Hepatocyte (in vitro differentiated cells): ENCODE data around the gene FOXA1. TPM values are rescaled to one million over a fixed set of nuclear protein-coding genes. Genes with fewer than 3 reads are reported as not detected.

Experiments used
- DNase-seq: peaks from one replicate; pipeline ENCODE4 v3.0.0-alpha.2; 2016; ENCODE audit warnings: low spot score
- H2AFZ ChIP-seq: fragments of 200-600 bp; sonication (generic); 2 replicates; pipeline ENCODE4 v1.6.0; 2016; ENCODE audit warnings: antibody characterized with exemption, mild to moderate bottlenecking
- H3K27ac ChIP-seq: fragments of 200-600 bp; sonication (generic); 2 replicates; pipeline ENCODE4 v1.5.1; 2016; ENCODE audit warnings: mild to moderate bottlenecking
- H3K27me3 ChIP-seq: fragments of 200-600 bp; sonication (generic); 2 replicates; pipeline ENCODE4 v1.6.1; 2016
- H3K36me3 ChIP-seq: fragments of 200-600 bp; sonication (generic); replicated peaks from 2 replicates; pipeline ENCODE4 v1.5.1; 2016; ENCODE audit warnings: low read depth; ENCODE audit not compliant: insufficient read depth
- H3K4me1 ChIP-seq: fragments of 200-600 bp; sonication (generic); 2 replicates; pipeline ENCODE4 v1.5.1; 2016; ENCODE audit warnings: mild to moderate bottlenecking, moderate library complexity; ENCODE audit not compliant: insufficient read depth
- H3K4me2 ChIP-seq: fragments of 200-600 bp; sonication (generic); 2 replicates; pipeline ENCODE4 v1.6.0; 2016
- H3K4me3 ChIP-seq: fragments of 200-600 bp; sonication (generic); 2 replicates; pipeline ENCODE4 v1.5.1; 2016; ENCODE audit warnings: mild to moderate bottlenecking
- H3K79me2 ChIP-seq: fragments of 200-600 bp; sonication (generic); 2 replicates; pipeline ENCODE4 v1.6.0; 2017; ENCODE audit warnings: mild to moderate bottlenecking
- H3K9me2 ChIP-seq: fragments of 200-600 bp; sonication (generic); replicated peaks from 2 replicates; pipeline ENCODE4 v1.6.0; 2017; ENCODE audit warnings: mild to moderate bottlenecking; ENCODE audit not compliant: insufficient read depth
- H3K9me3 ChIP-seq: fragments of 200-600 bp; sonication (generic); 2 replicates; pipeline ENCODE4 v1.5.1; 2016; ENCODE audit warnings: low read depth, mild to moderate bottlenecking
- H4K20me1 ChIP-seq: fragments of 200-600 bp; sonication (generic); 2 replicates; pipeline ENCODE4 v1.6.0; 2016; ENCODE audit warnings: mild to moderate bottlenecking; ENCODE audit not compliant: insufficient read depth, poor library complexity, severe bottlenecking
- CTCF ChIP-seq: fragments of 200-600 bp; sonication (generic); IDR thresholded peaks from 2 replicates; pipeline ENCODE4 v1.5.1; 2016; ENCODE audit warnings: antibody characterized with exemption, mild to moderate bottlenecking; ENCODE audit not compliant: poor library complexity
- EZH2 ChIP-seq: fragments of 200-600 bp; sonication (generic); IDR thresholded peaks from 2 replicates; pipeline ENCODE4 v1.6.1; 2016; ENCODE audit warnings: antibody characterized with exemption, mild to moderate bottlenecking, borderline replicate concordance
- EZH2phosphoT487 ChIP-seq: fragments of 200-600 bp; sonication (generic); IDR thresholded peaks from one replicate; pipeline ENCODE4 v1.6.1; 2018; ENCODE audit warnings: antibody characterized with exemption, mild to moderate bottlenecking, low read depth, moderate library complexity; ENCODE audit not compliant: unreplicated experiment, severe bottlenecking
- whole genome bisulfite sequencing: methylation state at CpG from one replicate; pipeline ENCODE4 v1.1.6; 2016; ENCODE audit warnings: low lambda C conversion rate; ENCODE audit errors: missing lambda C conversion rate; 5-methylcytosine and 5-hydroxymethylcytosine counted together
- polyA plus RNA-seq: library from polyadenylated mRNA; unstranded; fragments of >200 nt; fragmentation: Nextera tagmentation; extraction: Ambion mirVana; gene quantifications from 2 replicates; pipeline ENCODE4 v1.2.1, GENCODE V29; 2016
- total RNA-seq: library from RNA; depleted of rRNA; stranded (reverse); fragments of >200 nt; gene quantifications from 2 replicates; pipeline ENCODE4 v1.2.3, GENCODE V29; 2014

FOXA1 gene
- total and polyA plus RNA-seq, 2 experiments from 2014 or later: 85.7 to 89.2 TPM

GRCh38 chr14:37603688-37604251 is 8.7 kb upstream of the FOXA1 start:
- 89% methylated on average over 9 of the region's 9 CpGs for WGBS
- TF ChIP-seq EZH2 (no peak), CTCF (no peak), EZH2phosphoT487 (no peak)
- H2AFZ ChIP-seq: no peak overlapping the region
- peaks cover 57% of the 10 kb centered on the region for H3K27me3 ChIP-seq
- peaks cover 11% of the 10 kb centered on the region for H3K4me1 ChIP-seq
- no peaks in the 10 kb centered on the region for H3K9me3 ChIP-seq
- H3K4me2 ChIP-seq: no peak overlapping the region
- H3K79me2 ChIP-seq: peaks cover 55% of the 10 kb centered on the region
- H3K9me2 ChIP-seq: no peaks in the 10 kb centered on the region
- H4K20me1 ChIP-seq: no peaks in the 10 kb centered on the region
- H3K4me3 ChIP-seq: no peak overlapping the region
- no peak overlapping the region for H3K27ac ChIP-seq
- no peak for DNase-seq
- no peaks in the 10 kb centered on the region for H3K36me3 ChIP-seq

DNA sequence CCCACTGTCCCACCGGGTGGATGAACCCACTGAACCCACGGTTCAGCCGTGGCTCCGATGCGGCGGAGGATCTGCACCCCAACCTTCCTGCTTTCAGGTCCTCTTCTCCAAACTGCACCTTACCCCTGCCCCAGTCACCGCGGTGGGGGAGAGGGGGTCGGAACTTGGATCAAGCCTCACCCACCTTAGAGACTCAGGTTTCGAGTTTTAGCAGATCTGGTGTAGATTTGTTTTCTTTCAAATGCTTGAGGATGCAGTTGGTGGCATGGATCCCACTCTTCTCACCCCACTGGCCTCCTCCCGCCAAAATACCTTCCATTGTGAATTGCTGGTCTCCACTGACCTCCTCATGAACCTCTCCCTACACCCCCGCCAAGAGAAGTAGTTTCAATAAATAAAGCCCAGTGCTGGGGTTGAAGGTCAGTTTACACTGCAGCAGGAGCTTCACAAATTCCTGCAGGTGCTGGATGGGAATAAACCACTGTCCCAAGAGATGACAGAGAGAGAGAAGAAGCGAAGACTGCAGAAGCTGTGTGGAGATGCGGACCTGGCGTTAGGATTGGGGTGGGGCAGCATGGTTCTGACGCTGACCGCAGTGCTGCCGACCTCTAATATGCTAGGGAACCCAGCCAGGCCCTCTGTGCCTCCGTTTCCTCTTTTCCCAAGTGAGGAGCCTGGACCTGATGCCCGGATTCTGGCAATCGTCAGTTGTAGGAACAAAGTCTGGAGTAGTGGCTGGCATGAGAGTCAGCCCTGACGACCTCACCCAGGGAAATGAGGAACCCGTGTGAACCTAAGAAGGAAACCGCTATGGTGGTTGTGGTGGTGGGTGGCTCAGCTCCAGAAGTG is 7.8 kb upstream of the FOXA1 start:
- Histone ChIP-seq H3K9me3 (no peaks in the 10 kb centered on the region), H3K79me2 (peaks cover 62% of the 10 kb centered on the region), H4K20me1 (no peaks in the 10 kb centered on the region), H2AFZ (no peak overlapping the region), H3K9me2 (no peaks in the 10 kb centered on the region), H3K27me3 (peaks cover 60% of the 10 kb centered on the region), H3K27ac (peak overlapping the region; percentile 10), H3K36me3 (no peaks in the 10 kb centered on the region), H3K4me2 (peak overlapping the region; percentile 47), H3K4me1 (peaks cover 15% of the 10 kb centered on the region), H3K4me3 (no peak overlapping the region)
- TF ChIP-seq EZH2phosphoT487: no peak
- TF ChIP-seq CTCF: no peak
- TF ChIP-seq EZH2: no peak
- WGBS: 77% methylated on average over 24 of the region's 24 CpGs
- DNase-seq: no peak

GRCh38 chr14:37601865-37602264 is 6.8 kb upstream of the FOXA1 start:
- no peaks in the 10 kb centered on the region for H3K36me3 ChIP-seq
- H3K9me3 ChIP-seq: no peaks in the 10 kb centered on the region
- no peak overlapping the region for H3K27ac ChIP-seq
- no peak overlapping the region for H3K4me3 ChIP-seq
- peaks cover 67% of the 10 kb centered on the region for H3K27me3 ChIP-seq
- no peak for DNase-seq
- H4K20me1 ChIP-seq: no peaks in the 10 kb centered on the region
- 77% methylated on average over 22 of the region's 22 CpGs for WGBS
- TF ChIP-seq EZH2: no peak
- no peak for TF ChIP-seq CTCF
- no peak for TF ChIP-seq EZH2phosphoT487
- no peaks in the 10 kb centered on the region for H3K9me2 ChIP-seq
- peaks cover 16% of the 10 kb centered on the region for H3K4me1 ChIP-seq
- H3K4me2 ChIP-seq: no peak overlapping the region
- H3K79me2 ChIP-seq: peaks cover 70% of the 10 kb centered on the region
- no peak overlapping the region for H2AFZ ChIP-seq
